Measurements from ENCODE around the gene PFN3.
"Not testable (repeated sequence)": the region's sequence is repeated elsewhere in the genome, so short reads cannot be mapped to it uniquely, and the experiment has no call there.

The PFN3 gene

DNA sequence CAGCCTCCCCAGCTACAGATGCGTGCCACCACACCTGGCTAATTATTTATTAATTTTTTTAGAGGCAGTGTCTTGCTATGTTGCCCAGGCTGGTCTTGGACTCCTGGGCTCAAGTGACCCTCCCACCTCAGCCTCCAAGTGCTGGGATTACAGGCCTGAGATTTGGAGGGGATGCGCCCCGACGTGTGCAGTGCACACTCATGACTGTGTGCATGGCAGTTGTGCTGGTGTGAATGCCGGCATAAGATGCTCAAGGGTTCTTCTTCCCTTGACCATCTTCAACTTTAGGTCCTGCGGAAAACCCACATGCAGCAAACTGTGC lies 19.7 kb downstream of the PFN3 start:
- TF ChIP-seq, protein P1, sequence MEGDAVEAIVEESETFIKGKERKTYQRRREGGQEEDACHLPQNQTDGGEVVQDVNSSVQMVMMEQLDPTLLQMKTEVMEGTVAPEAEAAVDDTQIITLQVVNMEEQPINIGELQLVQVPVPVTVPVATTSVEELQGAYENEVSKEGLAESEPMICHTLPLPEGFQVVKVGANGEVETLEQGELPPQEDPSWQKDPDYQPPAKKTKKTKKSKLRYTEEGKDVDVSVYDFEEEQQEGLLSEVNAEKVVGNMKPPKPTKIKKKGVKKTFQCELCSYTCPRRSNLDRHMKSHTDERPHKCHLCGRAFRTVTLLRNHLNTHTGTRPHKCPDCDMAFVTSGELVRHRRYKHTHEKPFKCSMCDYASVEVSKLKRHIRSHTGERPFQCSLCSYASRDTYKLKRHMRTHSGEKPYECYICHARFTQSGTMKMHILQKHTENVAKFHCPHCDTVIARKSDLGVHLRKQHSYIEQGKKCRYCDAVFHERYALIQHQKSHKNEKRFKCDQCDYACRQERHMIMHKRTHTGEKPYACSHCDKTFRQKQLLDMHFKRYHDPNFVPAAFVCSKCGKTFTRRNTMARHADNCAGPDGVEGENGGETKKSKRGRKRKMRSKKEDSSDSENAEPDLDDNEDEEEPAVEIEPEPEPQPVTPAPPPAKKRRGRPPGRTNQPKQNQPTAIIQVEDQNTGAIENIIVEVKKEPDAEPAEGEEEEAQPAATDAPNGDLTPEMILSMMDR (IDR thresholded peaks at IDR 0.05; ENCODE audit: unreplicated experiment in 3 of 3) = no peak
- peaks cover 30% of the 10 kb centered on the region for H3K27me3 Mint-ChIP-seq (ENCODE audit: low read depth)
- peaks cover 17% of the 10 kb centered on the region for H3K4me1 Mint-ChIP-seq
- H3K36me3 Mint-ChIP-seq (ENCODE audit: low read depth) = no peaks in the 10 kb centered on the region
- no peak overlapping the region for H3K4me3 Mint-ChIP-seq
- peak overlapping the region; percentile 5 to 52 (median 15) for H3K27ac Mint-ChIP-seq
- H3K9me3 Mint-ChIP-seq = peaks cover 2% of the 10 kb centered on the region

DNA sequence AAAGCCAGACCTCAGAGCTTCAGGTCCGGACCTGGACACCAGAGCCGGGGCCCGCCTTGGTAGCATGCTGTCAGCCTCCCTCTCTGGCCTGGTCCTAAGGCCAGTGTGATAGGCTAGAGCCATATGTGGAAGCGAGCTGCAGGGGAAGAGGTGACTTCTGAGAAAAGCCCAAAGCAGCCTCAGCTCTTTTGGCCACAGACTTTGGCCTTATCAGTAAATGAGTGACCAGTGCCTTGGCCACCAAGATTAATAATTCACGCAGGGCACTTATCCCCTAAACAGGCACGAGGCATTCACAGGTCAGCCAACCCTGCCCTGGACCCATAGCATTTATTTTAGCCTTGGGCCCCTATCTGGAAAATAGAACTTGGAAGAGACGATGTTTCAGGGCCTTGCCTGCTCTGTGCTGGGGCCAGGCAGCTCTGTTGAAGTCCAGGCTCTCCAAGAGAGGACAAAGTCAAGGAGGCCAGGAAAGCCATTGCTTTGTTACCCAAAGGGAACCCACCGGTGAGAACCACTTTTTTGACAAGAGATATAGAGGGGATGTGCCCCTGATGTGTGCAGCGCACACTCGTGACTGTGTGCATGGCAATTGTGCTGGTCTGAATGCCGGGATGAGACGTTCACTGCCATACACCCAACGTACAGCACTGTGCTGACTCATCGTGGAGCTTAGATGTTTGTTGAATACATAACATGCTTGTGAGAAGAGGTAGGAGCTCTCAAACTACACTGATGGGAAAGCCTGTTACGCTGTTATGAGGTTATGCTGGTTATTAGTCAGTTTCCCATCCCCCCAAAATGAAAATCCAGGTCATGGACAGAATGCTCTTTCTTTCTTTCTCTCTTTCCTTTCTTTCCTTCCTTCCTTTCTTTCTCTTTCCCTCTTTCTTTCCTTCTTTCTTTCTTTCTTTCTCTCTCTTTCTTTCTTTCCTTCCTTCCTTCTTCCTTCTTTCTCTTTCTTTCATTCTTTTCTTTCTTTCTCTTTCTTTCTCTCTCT lies 21.3 kb downstream of the PFN3 start:
- H3K4me3 Mint-ChIP-seq = peak overlapping the region in 1 of 3 experiments; percentile 14
- no peaks in the 10 kb centered on the region for H3K9me3 Mint-ChIP-seq
- peak overlapping the region in 2 of 3 experiments; percentile 87 to 98 for H3K27ac Mint-ChIP-seq
- H3K27me3 Mint-ChIP-seq (ENCODE audit: low read depth) = peaks cover 24% of the 10 kb centered on the region
- TF ChIP-seq, protein P1 (IDR thresholded peaks at IDR 0.05; ENCODE audit: unreplicated experiment in 3 of 3) = no peak
- no peaks in the 10 kb centered on the region for H3K36me3 Mint-ChIP-seq (ENCODE audit: low read depth)
- H3K4me1 Mint-ChIP-seq = peaks cover 17% of the 10 kb centered on the region

DNA sequence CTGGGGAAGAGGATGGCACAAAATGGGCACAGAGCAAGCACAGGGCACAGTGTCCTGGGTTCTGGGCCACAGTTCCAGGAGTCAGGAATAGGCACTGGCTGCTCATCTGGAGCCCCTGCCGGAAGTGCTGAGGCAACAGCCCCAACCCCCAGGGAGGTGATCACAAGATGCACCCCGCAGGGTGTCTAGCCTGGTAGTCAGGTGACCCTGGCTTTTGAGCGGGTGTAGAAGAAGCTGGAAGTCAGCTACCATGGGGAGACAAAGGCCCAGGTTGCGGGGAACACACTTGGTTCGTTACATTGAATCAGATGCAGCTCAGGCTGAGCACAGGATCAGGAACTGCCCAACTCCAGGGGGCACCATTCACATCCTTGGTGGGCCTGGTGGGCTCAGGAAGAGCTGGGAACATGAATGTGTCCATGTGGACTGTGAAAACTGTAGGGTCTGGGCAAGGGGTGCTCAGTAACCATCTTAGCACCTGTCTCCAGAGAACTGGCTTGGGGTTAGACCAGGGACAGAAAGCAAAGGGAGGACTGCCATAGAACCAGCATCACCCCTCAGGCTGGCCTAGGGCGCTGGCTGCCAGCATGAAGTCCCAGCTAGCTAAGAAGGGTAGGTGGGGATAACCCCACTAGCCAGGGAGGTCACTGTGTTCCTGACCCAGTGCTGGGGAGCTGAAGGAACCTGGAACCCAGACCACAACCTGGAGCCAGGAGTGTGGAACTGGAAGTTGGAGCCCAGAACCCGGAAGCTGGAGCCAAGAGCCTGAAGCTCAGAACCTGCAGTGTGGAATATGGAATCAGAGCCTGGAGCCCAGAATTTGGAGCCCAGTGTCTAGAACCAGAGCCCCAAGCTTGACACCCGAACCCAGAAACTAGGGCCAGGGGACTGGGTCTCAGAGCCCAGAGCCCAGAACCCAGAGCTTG lies 22.3 kb downstream of the PFN3 start:
- H3K4me1 Mint-ChIP-seq = peaks cover 17% of the 10 kb centered on the region
- no peak overlapping the region for H3K4me3 Mint-ChIP-seq
- H3K36me3 Mint-ChIP-seq (ENCODE audit: low read depth) = no peaks in the 10 kb centered on the region
- H3K27me3 Mint-ChIP-seq (ENCODE audit: low read depth) = peaks cover 19% of the 10 kb centered on the region
- H3K27ac Mint-ChIP-seq = peak overlapping the region in 1 of 3 experiments; percentile 98
- TF ChIP-seq, protein P1 (IDR thresholded peaks at IDR 0.05; ENCODE audit: unreplicated experiment in 3 of 3) = no peak
- H3K9me3 Mint-ChIP-seq = no peaks in the 10 kb centered on the region

DNA sequence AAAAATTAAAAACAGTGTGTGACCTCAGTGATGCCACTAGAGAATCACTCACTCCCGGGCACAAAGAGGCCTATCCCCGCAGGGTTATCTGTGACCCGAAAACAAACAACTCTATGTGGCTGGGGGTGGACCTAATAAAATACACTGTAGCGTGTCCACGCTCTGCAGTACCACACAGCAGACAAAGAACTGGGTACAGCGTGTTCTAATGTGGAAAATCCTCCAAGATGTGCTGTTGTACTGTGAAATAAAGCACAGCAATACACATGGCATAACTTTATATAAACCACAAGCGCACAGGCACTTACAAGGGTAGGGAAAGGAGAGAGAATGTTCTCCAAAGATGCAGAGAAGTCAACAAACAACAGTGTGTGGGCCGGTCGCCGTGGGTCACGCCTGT lies 24.4 kb downstream of the PFN3 start:
- TF ChIP-seq, protein P1 (IDR thresholded peaks at IDR 0.05; ENCODE audit: unreplicated experiment in 3 of 3) = no peak
- Mint-ChIP-seq H3K4me1 (peaks cover 7% of the 10 kb centered on the region), H3K9me3 (no peaks in the 10 kb centered on the region), H3K4me3 (no peak overlapping the region), H3K27ac (peak overlapping the region in 2 of 3 experiments; percentile 79 to 85), H3K27me3 (ENCODE audit: low read depth) (peaks cover 14% of the 10 kb centered on the region), H3K36me3 (ENCODE audit: low read depth) (peaks cover 3% of the 10 kb centered on the region)

DNA sequence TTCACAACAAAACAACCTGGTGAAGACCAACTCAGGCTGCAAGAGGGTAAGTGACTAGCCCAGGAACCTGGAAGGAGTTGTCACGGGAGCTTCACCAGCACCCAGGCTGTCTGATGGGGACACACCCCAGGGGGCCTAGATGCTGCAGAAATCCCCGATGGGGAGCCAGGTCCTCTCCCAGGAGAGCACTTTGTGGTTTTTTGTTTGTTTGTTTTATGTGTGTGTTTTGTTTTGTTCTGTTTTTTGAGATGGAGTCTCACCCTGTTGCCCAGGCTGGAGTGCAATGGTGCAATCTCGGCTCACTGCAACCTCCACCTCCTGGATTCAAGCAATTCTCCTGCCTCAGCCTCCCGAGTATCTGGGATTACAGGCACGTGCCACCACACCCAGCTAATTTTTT lies 24.9 kb downstream of the PFN3 start:
- H3K4me1 Mint-ChIP-seq; H3K9me3 Mint-ChIP-seq; H3K36me3 Mint-ChIP-seq (ENCODE audit: low read depth); H3K4me3 Mint-ChIP-seq: not testable (repeated sequence)
- H3K27me3 Mint-ChIP-seq (ENCODE audit: low read depth) = peaks cover 12% of the 10 kb centered on the region
- H3K27ac Mint-ChIP-seq = peak overlapping the region in 1 of 3 experiments; percentile 44

DNA sequence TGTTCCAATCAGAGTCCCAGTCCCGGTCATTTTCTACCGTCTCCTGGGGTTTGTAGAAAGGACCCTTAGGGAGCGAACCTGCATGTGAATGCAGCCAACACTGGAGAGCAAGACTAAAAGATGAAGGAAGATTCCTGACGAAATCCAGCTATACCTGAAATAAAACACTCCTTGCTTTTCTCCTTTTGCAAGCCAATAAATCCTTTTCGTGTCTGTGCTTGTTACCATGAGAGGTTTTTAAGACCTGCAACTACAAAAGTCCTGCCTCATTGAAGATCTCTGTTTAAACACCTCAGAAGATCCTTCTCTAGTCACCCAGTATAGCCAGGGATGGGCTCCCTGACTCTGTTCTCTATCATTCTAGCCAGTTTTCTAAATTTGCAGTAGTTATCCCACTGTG lies 26.2 kb downstream of the PFN3 start:
- TF ChIP-seq, protein P1 (IDR thresholded peaks at IDR 0.05; ENCODE audit: unreplicated experiment in 3 of 3) = no peak
- no peaks in the 10 kb centered on the region for H3K9me3 Mint-ChIP-seq
- no peak overlapping the region for H3K27ac Mint-ChIP-seq

More for the DNA sequence above, 26.2 kb downstream of the PFN3 start:
- H3K36me3 Mint-ChIP-seq (ENCODE audit: low read depth) = peaks cover 3% of the 10 kb centered on the region
- peaks cover 6% of the 10 kb centered on the region for H3K27me3 Mint-ChIP-seq (ENCODE audit: low read depth)
- H3K4me3 Mint-ChIP-seq = peak overlapping the region in 2 of 3 experiments; percentile 9 to 44
- peaks cover 14% of the 10 kb centered on the region for H3K4me1 Mint-ChIP-seq

Measured in nephron (organoid).